Activated effector memory CD4-positive, alpha-beta T cell treated with anti-CD3 and anti-CD28 coated beads, Interleukin-2, amount 50 U/mL, for 16 hours (primary cell): ENCODE results near the gene ARFGAP2.
"Not testable (repeated sequence)": the region's sequence is repeated elsewhere in the genome, so short reads cannot be mapped to it uniquely, and the experiment has no call there.

ENCODE experiments used
- DNase-seq: peaks from one replicate; pipeline ENCODE4 v3.0.0-alpha.2; 2020

The ARFGAP2 gene

DNA sequence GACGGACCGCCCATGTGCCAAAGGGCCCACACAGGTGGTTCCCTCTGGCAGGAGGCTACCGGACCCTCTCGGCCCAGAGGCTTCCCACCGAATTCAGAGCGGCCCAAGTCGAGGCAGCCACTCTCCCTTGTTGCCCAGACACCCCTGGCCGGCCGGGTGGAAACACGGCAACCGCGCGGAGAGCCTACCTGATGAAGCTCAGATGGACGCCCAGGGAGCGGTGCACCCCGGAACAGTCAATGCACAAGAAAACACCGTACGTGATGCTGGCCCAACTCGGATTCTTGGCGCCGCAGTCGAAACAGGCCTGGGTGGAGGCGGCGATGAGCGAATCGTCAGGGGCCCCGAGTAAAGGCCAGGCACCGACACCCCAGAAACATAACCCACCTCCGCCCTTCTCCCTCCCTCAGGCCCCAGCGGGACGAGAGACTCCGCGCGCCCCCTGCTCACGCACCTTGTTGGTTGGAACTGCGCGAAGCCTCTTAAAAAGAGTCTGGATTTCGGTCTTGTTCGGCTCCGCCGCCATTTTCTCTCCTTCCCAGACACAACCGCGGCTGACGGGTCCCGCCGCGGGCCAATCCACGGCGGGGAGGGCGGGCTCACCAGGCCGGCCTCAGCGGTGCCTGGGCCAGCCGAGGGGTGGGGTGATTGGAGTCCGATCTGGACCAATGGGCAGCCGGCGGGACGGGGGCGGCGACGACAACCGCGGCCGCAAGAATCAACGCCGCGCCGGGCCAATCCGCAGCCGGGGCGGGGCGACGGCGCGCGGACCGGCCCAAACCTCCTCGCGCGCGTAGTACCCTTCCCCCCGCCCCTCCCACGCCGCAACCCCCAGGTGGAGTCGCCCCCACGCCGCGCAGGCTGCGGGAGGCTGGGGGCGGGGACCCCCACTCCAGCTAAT lies at the start of gene ARFGAP2:
Gene ARFGAP2 (minus strand): TSS at position 552 of the 901 bp plus-strand sequence. CDS start 26 bp downstream, at position 526.
- peak; percentile 99 for DNase-seq

DNA sequence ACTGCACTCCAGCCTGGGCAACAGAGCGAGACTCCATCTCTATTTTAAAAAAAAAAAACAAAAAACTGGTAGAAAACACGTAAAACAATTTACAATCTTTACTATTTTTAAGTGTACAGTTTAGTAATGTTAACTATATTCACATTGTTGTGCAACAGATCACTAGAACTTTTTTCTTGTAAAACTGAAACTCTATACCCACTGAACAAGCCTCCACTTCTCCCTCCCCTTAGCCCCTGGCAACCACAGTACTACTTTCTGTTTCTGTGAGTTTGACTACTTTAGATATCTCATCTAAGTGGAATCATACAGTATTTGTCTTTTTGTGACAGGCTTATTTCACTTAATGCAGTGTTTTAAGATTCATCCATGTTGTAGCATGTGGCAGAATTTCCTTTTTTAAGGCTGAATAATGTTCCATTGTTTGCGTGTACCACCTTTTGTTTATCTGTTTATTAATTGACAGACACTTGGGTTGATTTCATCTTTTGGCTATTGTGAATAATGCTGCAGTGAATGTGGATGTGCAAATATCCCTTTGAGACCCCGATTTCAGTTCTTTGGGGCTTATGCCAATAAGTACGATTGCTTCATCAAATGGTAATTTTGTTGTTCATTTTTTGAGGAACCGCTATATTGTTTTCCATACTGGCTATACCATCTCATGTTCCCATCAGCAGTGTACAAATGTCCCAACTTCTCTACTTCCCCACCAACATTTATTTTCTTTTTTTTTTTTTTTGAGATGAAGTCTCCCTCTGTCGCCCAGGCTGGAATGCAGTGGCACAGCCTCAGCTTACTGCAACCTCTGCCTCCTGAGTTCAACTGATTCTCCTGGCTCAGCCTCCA lies 49.1 kb upstream of the ARFGAP2 start:
- DNase-seq = no peak

- no peak for DNase-seq
Observed at GRCh38 chr11:47222696-47223095, 46.0 kb upstream of the ARFGAP2 start.

DNA sequence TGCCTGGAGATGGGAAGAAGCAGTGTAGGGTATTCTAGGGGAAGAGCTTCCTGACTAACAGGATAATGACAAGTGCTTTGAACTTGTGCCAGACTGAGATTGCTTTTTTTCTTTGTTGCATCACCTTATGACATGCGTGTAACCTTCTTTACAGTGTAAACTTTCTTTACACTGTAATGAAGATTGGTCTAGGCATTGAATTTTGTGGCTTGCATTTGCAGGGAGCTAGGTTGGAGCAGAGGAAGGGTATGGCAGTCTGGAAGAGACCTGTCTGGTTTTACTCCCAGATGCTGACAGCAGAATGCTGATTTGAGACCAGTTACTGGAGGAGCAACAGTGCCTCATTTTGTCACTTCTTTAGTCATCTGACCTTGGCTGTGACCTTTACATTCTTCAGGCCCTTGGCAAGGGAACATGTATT lies 43.7 kb upstream of the ARFGAP2 start:
- no peak for DNase-seq

DNA sequence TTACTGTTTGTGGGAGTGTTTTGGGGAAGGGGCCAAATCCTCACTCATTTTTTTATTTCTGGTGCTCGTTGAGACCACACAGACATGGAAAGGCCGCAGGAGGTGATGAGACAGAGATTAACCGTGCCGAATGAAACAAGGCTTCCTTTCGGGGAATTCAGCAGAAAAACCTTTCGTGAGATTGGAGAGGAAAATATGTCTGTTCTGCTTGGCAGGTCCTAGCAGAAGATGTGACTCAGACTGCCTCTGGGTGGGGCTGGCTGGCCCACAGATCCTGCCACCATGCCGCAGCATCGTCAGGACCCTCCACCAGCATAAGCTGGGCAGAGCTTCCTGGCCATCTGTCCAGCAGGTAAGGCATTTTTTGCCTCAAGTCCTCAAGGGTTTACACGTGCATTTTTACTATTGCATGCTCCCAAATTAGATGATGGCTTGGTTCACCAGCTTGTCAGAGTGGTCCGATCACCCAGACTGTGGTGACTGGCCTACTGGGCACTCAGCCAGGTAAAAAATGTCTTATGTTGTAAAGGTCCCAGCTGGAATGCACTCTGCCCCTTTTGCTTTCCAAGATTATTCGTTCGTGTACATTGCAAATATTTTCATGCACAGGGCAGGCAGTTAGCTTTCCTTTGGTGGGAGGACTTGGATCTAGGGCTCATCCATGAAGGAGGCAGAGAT lies 39.6 kb upstream of the ARFGAP2 start:
- peak; percentile 90 for DNase-seq

- DNase-seq = no peak
Observed at GRCh38 chr11:47215366-47215910, 38.8 kb upstream of the ARFGAP2 start.

GRCh38 chr11:47213950-47214565 lies 37.4 kb upstream of the ARFGAP2 start:
- DNase-seq = peak; percentile 95

DNA sequence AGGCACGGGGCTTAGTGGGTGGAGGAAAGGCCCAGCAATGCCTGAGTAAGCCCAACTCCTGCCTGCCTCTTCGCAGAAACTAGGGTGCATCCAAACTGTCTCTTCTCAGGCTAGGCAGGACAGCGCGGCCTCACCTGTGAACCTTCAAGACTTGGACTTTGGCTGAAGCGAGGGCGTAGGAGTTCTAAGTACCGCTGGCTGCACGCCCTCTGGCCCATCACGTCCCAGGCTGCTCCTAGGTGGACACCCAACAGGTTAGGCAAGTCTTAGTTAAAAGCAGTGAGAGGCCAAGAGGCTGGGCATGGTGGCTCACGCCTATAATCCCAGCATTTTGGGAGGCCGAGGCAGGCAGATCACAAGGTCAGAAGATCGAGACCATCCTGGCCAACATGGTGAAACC lies 36.3 kb upstream of the ARFGAP2 start:
- DNase-seq = no peak

- DNase-seq = no peak
Observed at GRCh38 chr11:47208628-47209027, 31.9 kb upstream of the ARFGAP2 start.

GRCh38 chr11:47208008-47208552 lies 31.4 kb upstream of the ARFGAP2 start:
- DNase-seq = not testable (repeated sequence)

DNA sequence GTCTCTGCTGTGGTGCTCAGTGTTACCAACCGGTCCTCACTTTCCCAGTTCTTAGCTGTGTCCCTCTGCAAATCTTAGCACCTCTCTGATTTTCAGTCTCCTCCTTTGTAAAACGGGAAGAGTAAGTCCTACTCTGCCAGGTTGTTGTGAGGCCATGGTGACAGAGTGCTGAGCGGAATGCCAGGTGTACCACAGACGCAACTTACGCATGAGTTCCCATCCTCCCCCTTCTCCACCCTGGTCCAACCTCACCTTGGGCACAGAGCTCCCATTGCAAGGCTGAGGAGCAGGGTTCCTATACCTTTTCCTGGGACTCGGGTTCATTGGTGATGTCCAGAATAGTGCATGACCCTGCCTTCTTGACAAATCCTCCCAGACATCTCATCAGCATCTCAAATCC lies 30.8 kb upstream of the ARFGAP2 start:
- no peak for DNase-seq

GRCh38 chr11:47206577-47206976 lies 29.9 kb upstream of the ARFGAP2 start:
- DNase-seq = not testable (repeated sequence)

DNA sequence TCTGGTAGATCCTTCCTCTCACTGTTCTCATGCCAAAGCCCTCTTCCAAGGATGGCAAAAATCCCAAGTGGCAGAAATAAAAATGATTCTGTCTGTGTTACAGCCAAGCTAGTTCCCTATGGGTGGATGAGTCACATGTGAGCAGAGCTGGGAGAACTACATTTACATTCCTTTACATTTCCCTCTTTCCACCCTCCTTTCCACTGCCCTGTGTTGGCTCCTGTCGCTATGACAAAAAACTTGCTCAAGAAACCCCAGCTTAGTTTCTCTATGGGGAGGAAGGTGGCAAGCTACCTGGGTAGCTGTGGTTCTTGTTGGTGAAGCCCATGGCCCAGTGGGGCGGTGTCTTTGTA lies 27.9 kb upstream of the ARFGAP2 start:
- no peak for DNase-seq

DNA sequence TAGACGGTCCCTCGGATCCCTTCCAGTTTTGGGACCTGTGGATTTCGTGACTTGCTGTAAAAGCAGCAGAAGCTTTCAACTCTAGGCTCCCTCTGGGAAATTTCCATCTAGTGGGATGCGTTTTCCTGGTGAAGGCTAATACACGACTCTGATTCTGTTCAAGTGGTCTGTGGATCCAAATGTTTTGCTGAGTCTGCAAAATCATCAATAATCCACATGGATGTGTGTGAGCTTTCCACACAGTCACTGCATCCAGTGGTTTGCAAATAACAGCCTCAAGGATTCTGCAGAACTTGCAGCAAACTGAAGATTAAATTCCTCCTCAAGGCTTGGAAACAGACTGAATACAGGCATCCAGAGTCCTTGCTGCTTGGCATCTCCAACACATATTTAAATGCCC lies 25.9 kb upstream of the ARFGAP2 start:
- DNase-seq = no peak

GRCh38 chr11:47201015-47201414 lies 24.3 kb upstream of the ARFGAP2 start:
- DNase-seq = no peak

DNA sequence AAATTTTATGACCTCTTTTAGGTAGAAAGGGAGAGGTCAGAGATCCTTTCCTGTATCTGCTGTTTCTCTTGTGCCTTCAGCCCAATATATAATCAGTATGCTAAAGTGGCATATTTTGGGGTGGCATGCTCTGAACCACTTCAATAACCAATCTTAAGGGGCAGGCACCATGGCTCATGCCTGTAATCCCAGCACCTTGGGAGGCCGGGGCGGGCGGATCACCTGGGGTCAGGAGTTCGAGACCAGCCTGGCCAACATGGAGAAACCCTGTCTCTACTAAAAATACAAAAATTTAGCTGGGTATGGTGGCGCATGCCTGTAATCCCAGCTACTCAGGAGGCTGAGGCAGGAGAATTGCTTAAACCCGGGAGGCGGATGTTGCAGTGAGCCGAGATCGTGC lies 21.5 kb upstream of the ARFGAP2 start:
- DNase-seq = not testable (repeated sequence)

- DNase-seq = no peak
Observed at GRCh38 chr11:47192111-47192510, 15.4 kb upstream of the ARFGAP2 start.

- DNase-seq = not testable (repeated sequence)
Observed at GRCh38 chr11:47191137-47191536, 14.5 kb upstream of the ARFGAP2 start.

- DNase-seq = no peak
Observed at GRCh38 chr11:47189100-47189834, 12.6 kb upstream of the ARFGAP2 start.

GRCh38 chr11:47188259-47188658 lies 11.6 kb upstream of the ARFGAP2 start:
- no peak for DNase-seq

DNA sequence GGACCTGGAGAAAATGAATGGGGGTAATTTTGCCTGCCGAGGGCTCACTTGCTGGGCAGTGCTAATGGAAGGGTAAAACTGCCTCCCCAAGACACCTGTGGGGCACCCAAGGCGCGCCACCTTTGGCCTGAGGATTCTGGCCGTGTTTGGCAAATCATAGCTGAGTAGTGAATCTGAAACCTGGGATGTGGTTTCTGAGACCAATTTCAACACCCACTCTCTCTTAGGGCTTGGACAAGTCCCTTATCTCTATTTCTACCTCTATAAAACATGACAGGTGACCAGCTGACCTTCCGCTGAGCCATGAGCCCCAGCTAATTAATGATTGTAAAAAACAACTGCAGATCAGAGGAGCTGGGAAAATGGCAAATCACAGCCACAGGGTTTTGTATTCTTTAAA lies 11.0 kb upstream of the ARFGAP2 start:
- no peak for DNase-seq
